HG03039 (cell line): ENCODE data around the gene UBR4.
A peak's percentile ranks its signal among the peaks of the same experiment; 100 is the strongest.
"Not testable (repeated sequence)": the region's sequence is repeated elsewhere in the genome, so short reads cannot be mapped to it uniquely, and the experiment has no call there.

ENCODE experiments used
- ATAC-seq: cut with Tn5 transposase; IDR thresholded peaks from one replicate; pipeline ENCODE4 v1.9.1; 2021; ENCODE audit warnings: mild to moderate bottlenecking, moderate library complexity; ENCODE audit not compliant: unreplicated experiment

UBR4 gene

GRCh38 chr1:19209990-19210771, at the start of gene UBR4:
Gene UBR4 (minus strand): TSS chr1:19210266. CDS start chr1:19210248, 18 bp downstream.
- ATAC-seq = peak; percentile 74

- no peak for ATAC-seq
These were observed 48.3 kb upstream of the UBR4 start for GRCh38 chr1:19258353-19258752.

- no peak for ATAC-seq
These were observed 47.3 kb upstream of the UBR4 start for GRCh38 chr1:19257178-19257914.

- not testable (repeated sequence) for ATAC-seq
These were observed 46.2 kb upstream of the UBR4 start for GRCh38 chr1:19256301-19256700.

- ATAC-seq = no peak
These were observed 45.2 kb upstream of the UBR4 start for GRCh38 chr1:19255288-19255687.

GRCh38 chr1:19254416-19254815, 44.4 kb upstream of the UBR4 start:
- no peak for ATAC-seq

- ATAC-seq = peak; percentile 78
These were observed 41.5 kb upstream of the UBR4 start, which contains the start of the genes EMC1 and MRTO4 for GRCh38 chr1:19251305-19252196. Gene EMC1 (minus strand): TSS chr1:19251524. CDS start chr1:19251509, 15 bp downstream. Gene MRTO4 (plus strand): TSS chr1:19251805. CDS start chr1:19251836, 31 bp downstream.

GRCh38 chr1:19250629-19251304, 40.7 kb upstream of the UBR4 start:
- no peak for ATAC-seq

- no peak for ATAC-seq
These were observed 30.8 kb upstream of the UBR4 start for GRCh38 chr1:19240673-19241538.

- ATAC-seq = no peak
These were observed 29.8 kb upstream of the UBR4 start for GRCh38 chr1:19239876-19240275.

- ATAC-seq = no peak
These were observed 24.2 kb upstream of the UBR4 start for GRCh38 chr1:19234224-19234623.

GRCh38 chr1:19232524-19232846, 22.4 kb upstream of the UBR4 start:
- ATAC-seq = no peak

- not testable (repeated sequence) for ATAC-seq
These were observed 21.9 kb upstream of the UBR4 start for GRCh38 chr1:19231736-19232523.

GRCh38 chr1:19229828-19230325, 19.8 kb upstream of the UBR4 start:
- no peak for ATAC-seq

GRCh38 chr1:19229229-19229628, 19.2 kb upstream of the UBR4 start:
- ATAC-seq = no peak

GRCh38 chr1:19222979-19223824, 13.1 kb upstream of the UBR4 start:
- no peak for ATAC-seq

- no peak for ATAC-seq
These were observed 12.5 kb upstream of the UBR4 start for GRCh38 chr1:19222573-19222972.

GRCh38 chr1:19220991-19221390, 10.9 kb upstream of the UBR4 start:
- ATAC-seq = no peak
